GM21619 (cell line): ENCODE data around the gene ENTREP1.

ENCODE experiments used
- ATAC-seq: cut with Tn5 transposase; IDR thresholded peaks from one replicate; pipeline ENCODE4 v1.9.1; 2021; ENCODE audit not compliant: unreplicated experiment

The ENTREP1 gene

GRCh38 chr9:69363191-69363590 lies 38.2 kb downstream of the ENTREP1 start:
- ATAC-seq: no peak

- ATAC-seq: no peak
Observed at GRCh38 chr9:69364510-69365150, 39.6 kb downstream of the ENTREP1 start.

GRCh38 chr9:69370430-69370829 lies 45.4 kb downstream of the ENTREP1 start:
- no peak for ATAC-seq

- ATAC-seq: no peak
Observed at GRCh38 chr9:69371001-69371400, 46.0 kb downstream of the ENTREP1 start.

GRCh38 chr9:69376651-69377050 lies 51.6 kb downstream of the ENTREP1 start:
- ATAC-seq: no peak

- ATAC-seq: no peak
Observed at GRCh38 chr9:69377291-69377690, 52.3 kb downstream of the ENTREP1 start.

GRCh38 chr9:69377981-69378380 lies 53.0 kb downstream of the ENTREP1 start:
- no peak for ATAC-seq

GRCh38 chr9:69379270-69379982 lies 54.4 kb downstream of the ENTREP1 start:
- ATAC-seq: no peak

GRCh38 chr9:69380301-69380700 lies 55.3 kb downstream of the ENTREP1 start:
- ATAC-seq: no peak

- ATAC-seq: no peak
Observed at GRCh38 chr9:69380811-69381210, 55.8 kb downstream of the ENTREP1 start.

- ATAC-seq: no peak
Observed at GRCh38 chr9:69382135-69382534, 57.1 kb downstream of the ENTREP1 start.

GRCh38 chr9:69385581-69386033 lies 60.6 kb downstream of the ENTREP1 start:
- no peak for ATAC-seq

- ATAC-seq: no peak
Observed at GRCh38 chr9:69386651-69387050, 61.6 kb downstream of the ENTREP1 start.

GRCh38 chr9:69388596-69388995 lies 63.6 kb downstream of the ENTREP1 start:
- no peak for ATAC-seq

- no peak for ATAC-seq
Observed at GRCh38 chr9:69389437-69389995, 64.5 kb downstream of the ENTREP1 start.

GRCh38 chr9:69391487-69391886 lies 66.5 kb downstream of the ENTREP1 start:
- ATAC-seq: no peak

GRCh38 chr9:69391946-69392345 lies 66.9 kb downstream of the ENTREP1 start:
- ATAC-seq: no peak

GRCh38 chr9:69392826-69393225 lies 67.8 kb downstream of the ENTREP1 start:
- ATAC-seq: no peak

- no peak for ATAC-seq
Observed at GRCh38 chr9:69393425-69393824, 68.4 kb downstream of the ENTREP1 start.

GRCh38 chr9:69395718-69396117 lies 70.7 kb downstream of the ENTREP1 start:
- no peak for ATAC-seq

- no peak for ATAC-seq
Observed at GRCh38 chr9:69396759-69397158, 71.7 kb downstream of the ENTREP1 start.
